GM12872 (cell line): Measurements from ENCODE around the gene DDIT4.

Experiments used
- CTCF ChIP-seq: IDR thresholded peaks from 3 replicates; pipeline ENCODE4 v1.5.1; 2011; ENCODE audit warnings: low read depth, mild to moderate bottlenecking, low read length, moderate library complexity; ENCODE audit not compliant: insufficient read depth

Gene DDIT4

GRCh38 chr10:72260239-72260975 lies 13.3 kb upstream of the DDIT4 start:
- no peak for TF ChIP-seq CTCF

- TF ChIP-seq CTCF = peak; percentile 24; the same call in 1 of the 3 replicates
Measured at GRCh38 chr10:72260976-72261783, 12.5 kb upstream of the DDIT4 start.

- TF ChIP-seq CTCF = no peak
Measured at GRCh38 chr10:72261784-72262404, 11.8 kb upstream of the DDIT4 start.

GRCh38 chr10:72263613-72264241 lies 10.0 kb upstream of the DDIT4 start:
- no peak for TF ChIP-seq CTCF

GRCh38 chr10:72264536-72264935 lies 9.2 kb upstream of the DDIT4 start:
- TF ChIP-seq CTCF = no peak

- no peak for TF ChIP-seq CTCF
Measured at GRCh38 chr10:72265508-72265907, 8.2 kb upstream of the DDIT4 start.
